Measurements from ENCODE around the gene USP26.
"Not testable (repeated sequence)": the region's sequence is repeated elsewhere in the genome, so short reads cannot be mapped to it uniquely, and the experiment has no call there.

Gene USP26

GRCh38 chrX:133033010-133033409, 63.9 kb downstream of the USP26 start:
- no peak for DNase-seq

- DNase-seq = no peak
Measured at GRCh38 chrX:133018229-133018628, 78.7 kb downstream of the USP26 start.

GRCh38 chrX:133007458-133007857, 89.5 kb downstream of the USP26 start:
- no peak for DNase-seq

GRCh38 chrX:133005616-133006015, 91.3 kb downstream of the USP26 start:
- no peak for DNase-seq

GRCh38 chrX:133005042-133005441, 91.9 kb downstream of the USP26 start:
- DNase-seq = no peak

GRCh38 chrX:132999209-132999608, 97.7 kb downstream of the USP26 start:
- DNase-seq = no peak

GRCh38 chrX:132990835-132991234, 106.1 kb downstream of the USP26 start:
- DNase-seq = no peak

- DNase-seq = no peak
Measured at GRCh38 chrX:132986556-132986955, 110.4 kb downstream of the USP26 start.

GRCh38 chrX:132984058-132984650, 112.8 kb downstream of the USP26 start:
- DNase-seq = no peak

GRCh38 chrX:132983496-132983895, 113.4 kb downstream of the USP26 start:
- no peak for DNase-seq

- not testable (repeated sequence) for DNase-seq
Measured at GRCh38 chrX:132980035-132980434, 116.9 kb downstream of the USP26 start.
